PFSK-1 (cell line): ENCODE measurements around the gene THNSL1.

Source experiments
- FOXP2 ChIP-seq: optimal IDR thresholded peaks from 2 replicates; pipeline ENCODE3; 2011; ENCODE audit warnings: borderline replicate concordance, control low read depth, inconsistent platforms; ENCODE audit not compliant: insufficient read depth; ENCODE audit errors: extremely low read length, extremely low read depth
- POLR2AphosphoS5 ChIP-seq: IDR thresholded peaks from 2 replicates; pipeline ENCODE4 v1.6.1; 2012; ENCODE audit warnings: low read depth, mild to moderate bottlenecking, control low read depth, low read length, moderate library complexity
- REST ChIP-seq, 2 experiments: IDR thresholded peaks; 2 replicates each; pipeline versions ENCODE4 v1.6.1 to v1.8.0; 2011 to 2012; ENCODE audit warnings: low read depth in 2 of 2, low read length in 2 of 2, control low read depth in 1 of 2, inconsistent platforms in 1 of 2, mild to moderate bottlenecking in 1 of 2, moderate library complexity in 1 of 2; ENCODE audit not compliant: insufficient read depth in 1 of 2
- SIN3A ChIP-seq: IDR thresholded peaks from 2 replicates; pipeline ENCODE4 v1.6.1; 2012; ENCODE audit warnings: mild to moderate bottlenecking, low read length, moderate library complexity, borderline replicate concordance; ENCODE audit not compliant: insufficient read depth
- TAF1 ChIP-seq: IDR thresholded peaks from 2 replicates; pipeline ENCODE4 v1.6.1; 2012; ENCODE audit warnings: low read length, control low read depth, borderline replicate concordance; ENCODE audit not compliant: insufficient read depth

THNSL1 gene

GRCh38 chr10:24993237-24993958 lies 23.0 kb upstream of the THNSL1 start:
- TF ChIP-seq POLR2AphosphoS5, result no peak

- no peak for TF ChIP-seq TAF1
- no peak for TF ChIP-seq REST (IDR thresholded peaks at IDR 0.05; ENCODE audit: insufficient read depth in 1 of 2, low read depth in 2 of 2, low read length in 2 of 2)
- no peak for TF ChIP-seq POLR2AphosphoS5
- no peak for TF ChIP-seq SIN3A
- no peak for TF ChIP-seq FOXP2
Observed at GRCh38 chr10:24995072-24995471, 21.3 kb upstream of the THNSL1 start.

- no peak for TF ChIP-seq SIN3A
- no peak for TF ChIP-seq FOXP2
- TF ChIP-seq REST (IDR thresholded peaks at IDR 0.05; ENCODE audit: insufficient read depth in 1 of 2, low read depth in 2 of 2, low read length in 2 of 2), result no peak
- TF ChIP-seq TAF1, result no peak
- no peak for TF ChIP-seq POLR2AphosphoS5
Observed at GRCh38 chr10:24998044-24998443, 18.4 kb upstream of the THNSL1 start.

GRCh38 chr10:25014579-25014978 lies 1.8 kb upstream of the THNSL1 start:
- no peak for TF ChIP-seq SIN3A
- TF ChIP-seq POLR2AphosphoS5, result no peak
- no peak for TF ChIP-seq TAF1
- no peak for TF ChIP-seq FOXP2
- TF ChIP-seq REST (IDR thresholded peaks at IDR 0.05; ENCODE audit: insufficient read depth in 1 of 2, low read depth in 2 of 2, low read length in 2 of 2), result no peak

- TF ChIP-seq REST (IDR thresholded peaks at IDR 0.05; ENCODE audit: insufficient read depth in 1 of 2, low read depth in 2 of 2, low read length in 2 of 2) (no peak), POLR2AphosphoS5 (no peak), TAF1 (no peak), SIN3A (peak; percentile 9; the same call in 1 of the 2 replicates)
Observed at GRCh38 chr10:25015828-25016375, 510 bp upstream of the THNSL1 start, which contains the start of gene ENKUR. Gene ENKUR, minus strand, starts transcription at chr10:25016158. Its CDS starts 222 bp downstream, at chr10:25015936.
